ENCODE data around the gene CLIC4.

CLIC4 gene

DNA sequence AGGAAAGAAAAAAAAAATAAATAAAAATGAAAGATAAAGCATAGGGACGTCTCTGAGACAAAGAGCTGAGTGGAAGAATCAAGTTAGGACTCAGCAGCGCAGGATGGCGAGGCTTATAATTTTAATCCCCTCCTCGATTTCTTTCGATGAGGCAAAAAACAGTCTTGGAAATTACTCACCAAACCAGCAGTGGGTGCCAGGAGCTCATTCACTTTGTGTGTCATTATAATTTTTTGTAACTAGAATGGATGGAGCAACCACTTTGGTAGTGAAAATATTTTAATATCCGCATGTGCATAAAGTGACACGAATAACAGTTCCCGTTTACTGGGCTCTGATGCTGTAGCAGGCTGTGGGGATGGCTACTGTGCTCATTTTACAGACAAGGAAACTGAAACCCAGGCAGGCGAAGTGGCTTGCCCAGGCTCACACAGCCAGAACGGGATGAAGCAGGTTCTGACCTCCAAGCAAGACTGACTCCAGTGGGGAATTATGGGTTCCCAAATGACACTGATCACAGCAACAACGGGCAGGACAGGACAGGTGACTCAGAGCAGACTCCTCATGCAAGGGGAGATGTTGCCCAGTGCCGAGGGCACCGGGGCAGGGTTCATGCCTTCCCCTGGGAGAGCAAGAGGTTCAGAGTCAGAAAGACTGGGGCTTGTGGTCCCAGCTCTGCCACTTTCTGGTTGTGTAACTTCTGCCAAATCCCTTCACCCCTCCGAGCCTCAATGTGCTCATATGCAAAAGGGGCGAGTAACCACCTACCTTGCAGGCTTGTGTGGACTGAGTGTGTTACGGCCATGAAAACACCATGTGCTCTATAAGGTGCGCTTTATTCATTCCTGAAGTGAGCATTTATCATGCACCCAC is 121.2 kb downstream of the CLIC4 start:
- no peak for ATAC-seq
- TF ChIP-seq TCF4 (CRISPR knock-in tag; IDR thresholded peaks at IDR 0.05; ENCODE audit: borderline replicate concordance) (no peak), ZFP30 (CRISPR knock-in tag; IDR thresholded peaks at IDR 0.05) (no peak), PPARA (CRISPR knock-in tag; IDR thresholded peaks at IDR 0.05; ENCODE audit: borderline replicate concordance) (no peak), ZNF8 (CRISPR knock-in tag; IDR thresholded peaks at IDR 0.05) (no peak), BACH2 (CRISPR knock-in tag; IDR thresholded peaks at IDR 0.05; ENCODE audit: borderline replicate concordance) (no peak), CREB5 (CRISPR knock-in tag; IDR thresholded peaks at IDR 0.05; ENCODE audit: low read depth) (no peak), OSR1 (CRISPR knock-in tag; IDR thresholded peaks at IDR 0.05) (no peak), PATZ1 (CRISPR knock-in tag; IDR thresholded peaks at IDR 0.05; ENCODE audit: borderline replicate concordance) (no peak), SNAI2 (CRISPR knock-in tag; IDR thresholded peaks at IDR 0.05) (no peak), ISL1 (CRISPR knock-in tag; IDR thresholded peaks at IDR 0.05) (no peak), ZFP3 (CRISPR knock-in tag; IDR thresholded peaks at IDR 0.05) (no peak), RARB (CRISPR knock-in tag; IDR thresholded peaks at IDR 0.05) (no peak), TOX (CRISPR knock-in tag; IDR thresholded peaks at IDR 0.05; ENCODE audit: borderline replicate concordance) (no peak), CSDC2 (CRISPR knock-in tag; IDR thresholded peaks at IDR 0.05) (no peak), ZNF565 (CRISPR knock-in tag; conservative IDR thresholded peaks at IDR 0.05; ENCODE audit: low read depth) (no peak), ARNTL (CRISPR knock-in tag; IDR thresholded peaks at IDR 0.05; ENCODE audit: borderline replicate concordance, low read depth) (no peak), ZNF70 (CRISPR knock-in tag; IDR thresholded peaks at IDR 0.05) (no peak), ESRRG (CRISPR knock-in tag; IDR thresholded peaks at IDR 0.05) (no peak)
- TF ChIP-seq, protein P1, sequence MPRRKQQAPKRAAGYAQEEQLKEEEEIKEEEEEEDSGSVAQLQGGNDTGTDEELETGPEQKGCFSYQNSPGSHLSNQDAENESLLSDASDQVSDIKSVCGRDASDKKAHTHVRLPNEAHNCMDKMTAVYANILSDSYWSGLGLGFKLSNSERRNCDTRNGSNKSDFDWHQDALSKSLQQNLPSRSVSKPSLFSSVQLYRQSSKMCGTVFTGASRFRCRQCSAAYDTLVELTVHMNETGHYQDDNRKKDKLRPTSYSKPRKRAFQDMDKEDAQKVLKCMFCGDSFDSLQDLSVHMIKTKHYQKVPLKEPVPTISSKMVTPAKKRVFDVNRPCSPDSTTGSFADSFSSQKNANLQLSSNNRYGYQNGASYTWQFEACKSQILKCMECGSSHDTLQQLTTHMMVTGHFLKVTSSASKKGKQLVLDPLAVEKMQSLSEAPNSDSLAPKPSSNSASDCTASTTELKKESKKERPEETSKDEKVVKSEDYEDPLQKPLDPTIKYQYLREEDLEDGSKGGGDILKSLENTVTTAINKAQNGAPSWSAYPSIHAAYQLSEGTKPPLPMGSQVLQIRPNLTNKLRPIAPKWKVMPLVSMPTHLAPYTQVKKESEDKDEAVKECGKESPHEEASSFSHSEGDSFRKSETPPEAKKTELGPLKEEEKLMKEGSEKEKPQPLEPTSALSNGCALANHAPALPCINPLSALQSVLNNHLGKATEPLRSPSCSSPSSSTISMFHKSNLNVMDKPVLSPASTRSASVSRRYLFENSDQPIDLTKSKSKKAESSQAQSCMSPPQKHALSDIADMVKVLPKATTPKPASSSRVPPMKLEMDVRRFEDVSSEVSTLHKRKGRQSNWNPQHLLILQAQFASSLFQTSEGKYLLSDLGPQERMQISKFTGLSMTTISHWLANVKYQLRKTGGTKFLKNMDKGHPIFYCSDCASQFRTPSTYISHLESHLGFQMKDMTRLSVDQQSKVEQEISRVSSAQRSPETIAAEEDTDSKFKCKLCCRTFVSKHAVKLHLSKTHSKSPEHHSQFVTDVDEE (CRISPR knock-in tag; IDR thresholded peaks at IDR 0.05): no peak

- TF ChIP-seq, protein P1 (CRISPR knock-in tag; IDR thresholded peaks at IDR 0.05): no peak
- TF ChIP-seq ZNF565 (CRISPR knock-in tag; conservative IDR thresholded peaks at IDR 0.05; ENCODE audit: low read depth): no peak
- no peak for TF ChIP-seq BACH2 (CRISPR knock-in tag; IDR thresholded peaks at IDR 0.05; ENCODE audit: borderline replicate concordance)
- TF ChIP-seq RARB (CRISPR knock-in tag; IDR thresholded peaks at IDR 0.05): no peak
- TF ChIP-seq ZFP30 (CRISPR knock-in tag; IDR thresholded peaks at IDR 0.05): no peak
- TF ChIP-seq ZNF8 (CRISPR knock-in tag; IDR thresholded peaks at IDR 0.05): no peak
- TF ChIP-seq, protein P2, sequence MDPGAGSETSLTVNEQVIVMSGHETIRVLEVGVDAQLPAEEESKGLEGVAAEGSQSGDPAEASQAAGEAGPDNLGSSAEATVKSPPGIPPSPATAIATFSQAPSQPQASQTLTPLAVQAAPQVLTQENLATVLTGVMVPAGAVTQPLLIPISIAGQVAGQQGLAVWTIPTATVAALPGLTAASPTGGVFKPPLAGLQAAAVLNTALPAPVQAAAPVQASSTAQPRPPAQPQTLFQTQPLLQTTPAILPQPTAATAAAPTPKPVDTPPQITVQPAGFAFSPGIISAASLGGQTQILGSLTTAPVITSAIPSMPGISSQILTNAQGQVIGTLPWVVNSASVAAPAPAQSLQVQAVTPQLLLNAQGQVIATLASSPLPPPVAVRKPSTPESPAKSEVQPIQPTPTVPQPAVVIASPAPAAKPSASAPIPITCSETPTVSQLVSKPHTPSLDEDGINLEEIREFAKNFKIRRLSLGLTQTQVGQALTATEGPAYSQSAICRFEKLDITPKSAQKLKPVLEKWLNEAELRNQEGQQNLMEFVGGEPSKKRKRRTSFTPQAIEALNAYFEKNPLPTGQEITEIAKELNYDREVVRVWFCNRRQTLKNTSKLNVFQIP (CRISPR knock-in tag; IDR thresholded peaks at IDR 0.05; ENCODE audit: borderline replicate concordance, low read depth): no peak
- no peak for TF ChIP-seq SNAI2 (CRISPR knock-in tag; IDR thresholded peaks at IDR 0.05)
- TF ChIP-seq CSRNP3 (CRISPR knock-in tag; IDR thresholded peaks at IDR 0.05): no peak
- no peak for TF ChIP-seq TOX (CRISPR knock-in tag; IDR thresholded peaks at IDR 0.05; ENCODE audit: borderline replicate concordance)
- TF ChIP-seq ZNF70 (CRISPR knock-in tag; IDR thresholded peaks at IDR 0.05): no peak
- no peak for TF ChIP-seq PPARA (CRISPR knock-in tag; IDR thresholded peaks at IDR 0.05; ENCODE audit: borderline replicate concordance)
- TF ChIP-seq GLIS3 (CRISPR knock-in tag; IDR thresholded peaks at IDR 0.05): no peak
- no peak for TF ChIP-seq PATZ1 (CRISPR knock-in tag; IDR thresholded peaks at IDR 0.05; ENCODE audit: borderline replicate concordance)
- no peak for TF ChIP-seq ZFP3 (CRISPR knock-in tag; IDR thresholded peaks at IDR 0.05)
- TF ChIP-seq CSDC2 (CRISPR knock-in tag; IDR thresholded peaks at IDR 0.05): no peak
- no peak for ATAC-seq
These were observed 122.0 kb downstream of the CLIC4 start for GRCh38 chr1:24867084-24867870.
